DND-41 (cell line): ENCODE results near the gene MEIOB.

Source experiments
- CTCF ChIP-seq: IDR thresholded peaks from 2 replicates; pipeline ENCODE4 v1.5.1; 2012; ENCODE audit warnings: borderline replicate concordance, low read length, moderate library complexity, mild to moderate bottlenecking; ENCODE audit not compliant: poor library complexity, severe bottlenecking; ENCODE audit errors: extremely low read depth
- EZH2 ChIP-seq: IDR thresholded peaks from 3 replicates; pipeline ENCODE4 v1.6.1; 2012; ENCODE audit warnings: borderline replicate concordance, low read depth, mild to moderate bottlenecking, moderate library complexity, low read length, inconsistent platforms; ENCODE audit not compliant: severe bottlenecking

GRCh38 chr16:1858189-1858865, 13.6 kb downstream of the MEIOB start:
- TF ChIP-seq EZH2 = no peak
- no peak for TF ChIP-seq CTCF
